SK-N-SH treated with all-trans-retinoic acid at 6 μM for 48 hours (cell line): ENCODE measurements around the gene ANK3.

Experiments used
- ATAC-seq: fragments of 200-7000 bp; cut with Tn5 transposase; 3 replicates; pipeline ENCODE4 v1.9.1; 2020; ENCODE audit warnings: mild to moderate bottlenecking, moderate library complexity
- BACH2 ChIP-seq: fragments of 250-450 bp; sonication (Bioruptor Pico); IDR thresholded peaks from 2 replicates; pipeline ENCODE4 v1.9.0; 2021; ENCODE audit warnings: mild to moderate bottlenecking, borderline replicate concordance
- CSDC2 ChIP-seq: fragments of 250-450 bp; sonication (Bioruptor Pico); IDR thresholded peaks from 2 replicates; pipeline ENCODE4 v1.5.0; 2020; ENCODE audit warnings: mild to moderate bottlenecking, moderate library complexity
- ESRRG ChIP-seq: fragments of 250-450 bp; sonication (Bioruptor Pico); IDR thresholded peaks from 2 replicates; pipeline ENCODE4 v1.6.1; 2021; ENCODE audit warnings: mild to moderate bottlenecking
- GLIS3 ChIP-seq: fragments of 250-450 bp; sonication (Bioruptor Pico); IDR thresholded peaks from 2 replicates; pipeline ENCODE4 v1.5.0; 2020; ENCODE audit warnings: mild to moderate bottlenecking, moderate library complexity
- ISL1 ChIP-seq: fragments of 250-450 bp; sonication (Bioruptor Pico); IDR thresholded peaks from 2 replicates; pipeline ENCODE4 v2.1.2; 2022; ENCODE audit warnings: mild to moderate bottlenecking, moderate library complexity
- OSR1 ChIP-seq: fragments of 250-450 bp; sonication (Bioruptor Pico); IDR thresholded peaks from 2 replicates; pipeline ENCODE4 v1.8.0; 2022; ENCODE audit warnings: moderate library complexity, mild to moderate bottlenecking, inconsistent platforms
- PPARA ChIP-seq: fragments of 250-450 bp; sonication (Bioruptor Pico); IDR thresholded peaks from 2 replicates; pipeline ENCODE4 v1.5.0; 2020; ENCODE audit warnings: mild to moderate bottlenecking, borderline replicate concordance
- SNAI2 ChIP-seq: fragments of 250-450 bp; sonication (Bioruptor Pico); IDR thresholded peaks from 2 replicates; pipeline ENCODE4 v1.5.0; 2020; ENCODE audit warnings: mild to moderate bottlenecking, moderate library complexity
- TCF4 ChIP-seq: fragments of 250-450 bp; sonication (Bioruptor Pico); IDR thresholded peaks from 2 replicates; pipeline ENCODE4 v1.8.0; 2021; ENCODE audit warnings: mild to moderate bottlenecking, moderate library complexity, borderline replicate concordance
- TOX ChIP-seq: fragments of 250-450 bp; sonication (Bioruptor Pico); IDR thresholded peaks from 2 replicates; pipeline ENCODE4 v1.8.0; 2021; ENCODE audit warnings: mild to moderate bottlenecking, moderate library complexity, borderline replicate concordance
- ZC3H10 ChIP-seq: fragments of 250-450 bp; sonication (Bioruptor Pico); IDR thresholded peaks from 2 replicates; pipeline ENCODE4 v1.5.1; 2021; ENCODE audit warnings: mild to moderate bottlenecking, moderate library complexity
- ZFP3 ChIP-seq: fragments of 250-450 bp; sonication (Bioruptor Pico); IDR thresholded peaks from 2 replicates; pipeline ENCODE4 v1.5.0; 2020; ENCODE audit warnings: mild to moderate bottlenecking, moderate library complexity
- ZFP30 ChIP-seq: fragments of 450-650 bp; formaldehyde crosslinking; IDR thresholded peaks from 2 replicates; pipeline ENCODE4 v1.5.0; 2022; ENCODE audit warnings: mild to moderate bottlenecking, moderate library complexity
- ZNF565 ChIP-seq: fragments of 450-650 bp; formaldehyde crosslinking; conservative IDR thresholded peaks from 2 replicates; pipeline ENCODE4 v1.5.0; 2020; ENCODE audit warnings: low read depth, mild to moderate bottlenecking, moderate library complexity
- ZNF70 ChIP-seq: fragments of 450-650 bp; formaldehyde crosslinking; IDR thresholded peaks from 2 replicates; pipeline ENCODE4 v1.5.0; 2020; ENCODE audit warnings: mild to moderate bottlenecking, moderate library complexity
- TF ChIP-seq, protein P1 (sequence below): fragments of 250-450 bp; sonication (Bioruptor Pico); IDR thresholded peaks from 2 replicates; pipeline ENCODE4 v1.8.0; 2021; ENCODE audit warnings: low read depth, mild to moderate bottlenecking, moderate library complexity, borderline replicate concordance
- TF ChIP-seq, protein P2 (sequence below): fragments of 250-450 bp; sonication (Bioruptor Pico); IDR thresholded peaks from 2 replicates; pipeline ENCODE4 v1.8.0; 2020; ENCODE audit warnings: mild to moderate bottlenecking, moderate library complexity, borderline replicate concordance
- TF ChIP-seq, protein P3 (sequence below): fragments of 250-450 bp; sonication (Bioruptor Pico); IDR thresholded peaks from 2 replicates; pipeline ENCODE4 v1.5.1; 2020; ENCODE audit warnings: low read depth, mild to moderate bottlenecking, moderate library complexity
- TF ChIP-seq, protein P4 (sequence below): fragments of 250-450 bp; sonication (Bioruptor Pico); IDR thresholded peaks from 2 replicates; pipeline ENCODE4 v1.5.0; 2020; ENCODE audit warnings: mild to moderate bottlenecking, moderate library complexity
- TF ChIP-seq, protein P5 (sequence below): fragments of 250-450 bp; sonication (Bioruptor Pico); IDR thresholded peaks from 2 replicates; pipeline ENCODE4 v1.5.1; 2021; ENCODE audit warnings: mild to moderate bottlenecking, moderate library complexity

Gene ANK3

DNA sequence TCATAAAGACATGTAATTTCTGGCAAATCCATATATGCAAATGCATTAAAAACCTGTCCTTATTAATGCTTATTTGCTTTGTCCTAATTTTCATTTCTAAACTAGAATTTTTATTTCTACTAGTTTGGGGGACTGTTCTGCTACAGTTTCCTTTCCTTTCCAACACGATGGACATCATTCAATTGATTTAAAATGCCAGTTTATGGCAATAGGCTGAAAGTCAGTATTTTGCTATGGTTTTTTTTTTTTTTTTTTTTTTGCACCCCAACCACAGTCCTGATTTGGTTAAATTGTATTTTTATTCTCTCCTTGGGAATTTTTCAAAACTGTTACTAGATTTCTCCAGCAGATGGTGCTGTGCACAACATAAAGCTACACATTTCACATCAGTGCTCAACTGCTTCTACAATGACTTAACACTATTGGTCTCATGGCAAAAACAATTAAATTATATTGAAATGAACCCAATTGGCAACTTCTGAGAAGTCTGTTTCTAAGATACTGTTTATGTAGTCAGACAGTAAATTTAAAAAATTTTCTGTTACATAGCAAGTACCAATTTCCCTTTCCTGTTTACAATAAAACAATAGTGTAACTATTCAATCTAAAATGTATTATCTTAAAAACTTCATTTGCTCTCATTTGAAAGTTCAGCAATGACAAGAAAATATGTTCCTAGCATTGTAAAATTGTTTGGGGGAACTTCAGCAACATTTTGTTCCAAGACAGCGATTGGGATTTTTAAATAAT is 289.5 kb downstream of the ANK3 start (continued):
- TF ChIP-seq, protein P1, sequence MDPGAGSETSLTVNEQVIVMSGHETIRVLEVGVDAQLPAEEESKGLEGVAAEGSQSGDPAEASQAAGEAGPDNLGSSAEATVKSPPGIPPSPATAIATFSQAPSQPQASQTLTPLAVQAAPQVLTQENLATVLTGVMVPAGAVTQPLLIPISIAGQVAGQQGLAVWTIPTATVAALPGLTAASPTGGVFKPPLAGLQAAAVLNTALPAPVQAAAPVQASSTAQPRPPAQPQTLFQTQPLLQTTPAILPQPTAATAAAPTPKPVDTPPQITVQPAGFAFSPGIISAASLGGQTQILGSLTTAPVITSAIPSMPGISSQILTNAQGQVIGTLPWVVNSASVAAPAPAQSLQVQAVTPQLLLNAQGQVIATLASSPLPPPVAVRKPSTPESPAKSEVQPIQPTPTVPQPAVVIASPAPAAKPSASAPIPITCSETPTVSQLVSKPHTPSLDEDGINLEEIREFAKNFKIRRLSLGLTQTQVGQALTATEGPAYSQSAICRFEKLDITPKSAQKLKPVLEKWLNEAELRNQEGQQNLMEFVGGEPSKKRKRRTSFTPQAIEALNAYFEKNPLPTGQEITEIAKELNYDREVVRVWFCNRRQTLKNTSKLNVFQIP (CRISPR knock-in tag) = no peak
- TF ChIP-seq ZFP30 = no peak
- TF ChIP-seq OSR1 (CRISPR knock-in tag) = no peak
- no peak for TF ChIP-seq TCF4
- TF ChIP-seq, all 23 proteins: peak for 0

DNA sequence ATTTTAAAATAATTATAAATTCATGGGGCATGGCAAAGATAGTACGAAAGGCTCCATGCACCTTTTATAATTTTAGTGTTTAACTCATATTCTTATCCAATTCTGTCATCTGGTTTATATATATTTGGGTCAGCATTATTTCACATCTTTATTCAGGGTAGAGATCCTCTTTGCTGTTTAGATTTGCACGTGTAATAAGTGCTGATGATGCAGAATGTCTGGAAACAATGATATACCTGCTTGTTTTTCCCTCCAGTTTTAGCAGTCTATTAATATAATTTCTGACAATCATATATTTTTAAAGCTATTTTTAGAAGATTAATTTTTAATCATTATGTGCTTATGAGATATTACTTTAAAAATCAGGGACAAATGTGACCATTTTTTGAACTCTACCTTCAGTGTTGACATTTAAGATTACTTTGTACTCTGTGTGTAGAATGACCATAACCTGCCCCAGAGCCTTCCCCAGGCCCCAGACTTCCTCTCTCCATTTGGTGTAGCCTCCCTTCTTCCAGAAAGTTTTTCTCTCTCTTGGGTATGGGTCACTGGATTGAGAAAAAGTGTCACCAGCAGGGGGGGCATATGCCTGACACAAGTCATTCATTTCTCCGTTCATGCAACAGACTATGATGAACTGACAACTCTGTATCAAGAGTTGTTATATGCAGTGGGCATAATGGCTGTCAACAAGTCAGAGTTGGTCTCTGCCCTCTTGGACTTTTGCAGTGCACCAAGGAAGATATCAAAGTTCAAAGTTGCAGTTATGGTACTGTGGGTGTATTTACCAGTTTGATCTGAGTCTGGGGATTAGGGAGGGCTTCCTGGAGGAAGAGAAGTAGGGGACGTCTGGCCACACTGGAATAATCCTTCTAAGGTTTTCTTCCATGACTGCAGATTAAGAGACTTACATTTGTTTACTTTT is 290.7 kb downstream of the ANK3 start:
- no peak; the same call in 2 of the 3 replicates for ATAC-seq
- TF ChIP-seq, protein P2, sequence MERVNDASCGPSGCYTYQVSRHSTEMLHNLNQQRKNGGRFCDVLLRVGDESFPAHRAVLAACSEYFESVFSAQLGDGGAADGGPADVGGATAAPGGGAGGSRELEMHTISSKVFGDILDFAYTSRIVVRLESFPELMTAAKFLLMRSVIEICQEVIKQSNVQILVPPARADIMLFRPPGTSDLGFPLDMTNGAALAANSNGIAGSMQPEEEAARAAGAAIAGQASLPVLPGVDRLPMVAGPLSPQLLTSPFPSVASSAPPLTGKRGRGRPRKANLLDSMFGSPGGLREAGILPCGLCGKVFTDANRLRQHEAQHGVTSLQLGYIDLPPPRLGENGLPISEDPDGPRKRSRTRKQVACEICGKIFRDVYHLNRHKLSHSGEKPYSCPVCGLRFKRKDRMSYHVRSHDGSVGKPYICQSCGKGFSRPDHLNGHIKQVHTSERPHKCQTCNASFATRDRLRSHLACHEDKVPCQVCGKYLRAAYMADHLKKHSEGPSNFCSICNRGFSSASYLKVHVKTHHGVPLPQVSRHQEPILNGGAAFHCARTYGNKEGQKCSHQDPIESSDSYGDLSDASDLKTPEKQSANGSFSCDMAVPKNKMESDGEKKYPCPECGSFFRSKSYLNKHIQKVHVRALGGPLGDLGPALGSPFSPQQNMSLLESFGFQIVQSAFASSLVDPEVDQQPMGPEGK (CRISPR knock-in tag) = no peak
- no peak for TF ChIP-seq TCF4
- TF ChIP-seq, protein P3, sequence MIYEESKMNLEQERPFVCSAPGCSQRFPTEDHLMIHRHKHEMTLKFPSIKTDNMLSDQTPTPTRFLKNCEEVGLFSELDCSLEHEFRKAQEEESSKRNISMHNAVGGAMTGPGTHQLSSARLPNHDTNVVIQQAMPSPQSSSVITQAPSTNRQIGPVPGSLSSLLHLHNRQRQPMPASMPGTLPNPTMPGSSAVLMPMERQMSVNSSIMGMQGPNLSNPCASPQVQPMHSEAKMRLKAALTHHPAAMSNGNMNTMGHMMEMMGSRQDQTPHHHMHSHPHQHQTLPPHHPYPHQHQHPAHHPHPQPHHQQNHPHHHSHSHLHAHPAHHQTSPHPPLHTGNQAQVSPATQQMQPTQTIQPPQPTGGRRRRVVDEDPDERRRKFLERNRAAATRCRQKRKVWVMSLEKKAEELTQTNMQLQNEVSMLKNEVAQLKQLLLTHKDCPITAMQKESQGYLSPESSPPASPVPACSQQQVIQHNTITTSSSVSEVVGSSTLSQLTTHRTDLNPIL = no peak

DNA sequence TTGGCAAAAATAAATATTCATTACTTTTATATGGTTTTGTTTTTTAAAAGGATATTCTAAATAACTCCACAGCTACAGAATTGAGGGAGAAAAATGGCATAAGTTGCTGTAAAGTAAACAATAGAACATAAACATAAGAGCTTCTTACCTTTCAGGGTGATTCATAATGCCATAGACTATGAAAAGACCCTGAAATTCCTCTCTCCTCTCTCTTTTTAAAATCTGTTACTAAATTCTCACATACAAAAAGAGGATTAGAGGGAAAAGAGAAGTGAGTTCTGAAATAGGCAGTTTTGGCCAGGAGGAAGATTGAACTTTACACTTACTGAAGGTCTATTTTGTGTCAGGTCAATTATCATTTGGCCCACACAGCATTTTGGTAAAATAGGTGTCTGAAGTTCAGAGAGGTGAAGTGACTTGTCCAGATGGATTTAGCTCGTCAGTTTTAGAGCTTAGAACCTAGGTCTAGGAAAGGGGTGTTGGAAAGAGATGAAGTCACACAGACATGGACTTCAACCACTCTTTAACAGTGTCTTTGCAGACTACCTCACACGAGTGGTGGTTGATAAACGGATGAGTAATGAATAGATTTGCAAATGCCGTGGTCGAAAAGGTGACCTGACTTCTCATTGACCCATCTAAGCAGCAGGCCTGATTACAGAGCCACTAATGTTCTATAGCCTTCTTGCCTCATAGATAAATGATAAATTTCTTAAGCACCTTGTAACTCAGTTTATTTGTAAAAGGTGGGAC is 292.7 kb downstream of the ANK3 start:
- ATAC-seq = no peak

DNA sequence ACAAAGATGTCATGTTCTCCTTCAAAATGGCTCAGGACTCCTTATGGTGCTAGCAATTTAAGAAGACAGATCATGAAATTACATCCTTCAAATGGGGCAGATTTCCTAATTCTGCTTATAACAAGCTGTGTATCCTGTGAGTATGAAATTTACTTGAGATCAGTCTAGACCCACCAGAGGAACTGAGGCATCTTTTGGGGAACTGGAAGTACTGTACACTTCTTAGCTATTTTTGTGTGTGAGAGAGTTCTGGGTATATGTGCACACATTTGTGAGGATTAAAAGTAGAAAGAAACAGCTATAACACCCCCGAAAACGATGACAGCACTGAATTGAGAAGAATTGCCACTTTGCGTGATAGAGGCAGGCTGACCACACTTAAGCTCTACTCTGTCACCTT is 296.4 kb downstream of the ANK3 start:
- TF ChIP-seq ZFP30 (no peak), OSR1 (CRISPR knock-in tag) (no peak), SNAI2 (no peak), ISL1 (CRISPR knock-in tag) (no peak), ESRRG (CRISPR knock-in tag) (no peak), BACH2 (no peak), ZNF565 (CRISPR knock-in tag) (no peak), ZFP3 (CRISPR knock-in tag) (no peak), CSDC2 (CRISPR knock-in tag) (no peak), ZC3H10 (CRISPR knock-in tag) (no peak), PPARA (no peak), TOX (CRISPR knock-in tag) (no peak), GLIS3 (CRISPR knock-in tag) (no peak), ZNF70 (CRISPR knock-in tag) (no peak)
- TF ChIP-seq, protein P2 (CRISPR knock-in tag) = no peak
- TF ChIP-seq, protein P4, sequence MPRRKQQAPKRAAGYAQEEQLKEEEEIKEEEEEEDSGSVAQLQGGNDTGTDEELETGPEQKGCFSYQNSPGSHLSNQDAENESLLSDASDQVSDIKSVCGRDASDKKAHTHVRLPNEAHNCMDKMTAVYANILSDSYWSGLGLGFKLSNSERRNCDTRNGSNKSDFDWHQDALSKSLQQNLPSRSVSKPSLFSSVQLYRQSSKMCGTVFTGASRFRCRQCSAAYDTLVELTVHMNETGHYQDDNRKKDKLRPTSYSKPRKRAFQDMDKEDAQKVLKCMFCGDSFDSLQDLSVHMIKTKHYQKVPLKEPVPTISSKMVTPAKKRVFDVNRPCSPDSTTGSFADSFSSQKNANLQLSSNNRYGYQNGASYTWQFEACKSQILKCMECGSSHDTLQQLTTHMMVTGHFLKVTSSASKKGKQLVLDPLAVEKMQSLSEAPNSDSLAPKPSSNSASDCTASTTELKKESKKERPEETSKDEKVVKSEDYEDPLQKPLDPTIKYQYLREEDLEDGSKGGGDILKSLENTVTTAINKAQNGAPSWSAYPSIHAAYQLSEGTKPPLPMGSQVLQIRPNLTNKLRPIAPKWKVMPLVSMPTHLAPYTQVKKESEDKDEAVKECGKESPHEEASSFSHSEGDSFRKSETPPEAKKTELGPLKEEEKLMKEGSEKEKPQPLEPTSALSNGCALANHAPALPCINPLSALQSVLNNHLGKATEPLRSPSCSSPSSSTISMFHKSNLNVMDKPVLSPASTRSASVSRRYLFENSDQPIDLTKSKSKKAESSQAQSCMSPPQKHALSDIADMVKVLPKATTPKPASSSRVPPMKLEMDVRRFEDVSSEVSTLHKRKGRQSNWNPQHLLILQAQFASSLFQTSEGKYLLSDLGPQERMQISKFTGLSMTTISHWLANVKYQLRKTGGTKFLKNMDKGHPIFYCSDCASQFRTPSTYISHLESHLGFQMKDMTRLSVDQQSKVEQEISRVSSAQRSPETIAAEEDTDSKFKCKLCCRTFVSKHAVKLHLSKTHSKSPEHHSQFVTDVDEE = no peak
- TF ChIP-seq, protein P3 = no peak
- TF ChIP-seq, protein P5, sequence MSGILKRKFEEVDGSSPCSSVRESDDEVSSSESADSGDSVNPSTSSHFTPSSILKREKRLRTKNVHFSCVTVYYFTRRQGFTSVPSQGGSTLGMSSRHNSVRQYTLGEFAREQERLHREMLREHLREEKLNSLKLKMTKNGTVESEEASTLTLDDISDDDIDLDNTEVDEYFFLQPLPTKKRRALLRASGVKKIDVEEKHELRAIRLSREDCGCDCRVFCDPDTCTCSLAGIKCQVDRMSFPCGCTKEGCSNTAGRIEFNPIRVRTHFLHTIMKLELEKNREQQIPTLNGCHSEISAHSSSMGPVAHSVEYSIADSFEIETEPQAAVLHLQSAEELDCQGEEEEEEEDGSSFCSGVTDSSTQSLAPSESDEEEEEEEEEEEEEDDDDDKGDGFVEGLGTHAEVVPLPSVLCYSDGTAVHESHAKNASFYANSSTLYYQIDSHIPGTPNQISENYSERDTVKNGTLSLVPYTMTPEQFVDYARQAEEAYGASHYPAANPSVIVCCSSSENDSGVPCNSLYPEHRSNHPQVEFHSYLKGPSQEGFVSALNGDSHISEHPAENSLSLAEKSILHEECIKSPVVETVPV (CRISPR knock-in tag) = no peak
- ATAC-seq = no peak

More for the DNA sequence above, 292.7 kb downstream of the ANK3 start:
- no peak for TF ChIP-seq ZNF70 (CRISPR knock-in tag)
- TF ChIP-seq, all 23 proteins: peak for 0
